HG02885 (cell line): ENCODE data around the gene NR3C1.

Source experiments
- ATAC-seq: cut with Tn5 transposase; IDR thresholded peaks from one replicate; pipeline ENCODE4 v1.9.1; 2021; ENCODE audit warnings: mild to moderate bottlenecking; ENCODE audit not compliant: unreplicated experiment, poor library complexity

The NR3C1 gene

GRCh38 chr5:143373076-143373475 is 30.4 kb downstream of the NR3C1 start:
- ATAC-seq = no peak

GRCh38 chr5:143372187-143372829 is 31.2 kb downstream of the NR3C1 start:
- ATAC-seq = no peak

GRCh38 chr5:143370440-143370839 is 33.0 kb downstream of the NR3C1 start:
- ATAC-seq = no peak

GRCh38 chr5:143364061-143364460 is 39.4 kb downstream of the NR3C1 start:
- no peak for ATAC-seq

GRCh38 chr5:143362664-143363227 is 40.7 kb downstream of the NR3C1 start:
- no peak for ATAC-seq

- no peak for ATAC-seq
These were observed 42.0 kb downstream of the NR3C1 start for GRCh38 chr5:143361438-143361837.

GRCh38 chr5:143360755-143361154 is 42.7 kb downstream of the NR3C1 start:
- ATAC-seq = no peak

GRCh38 chr5:143359869-143360268 is 43.6 kb downstream of the NR3C1 start:
- ATAC-seq = peak; percentile 60

GRCh38 chr5:143356855-143357583 is 46.5 kb downstream of the NR3C1 start:
- ATAC-seq = no peak

- ATAC-seq = no peak
These were observed 47.8 kb downstream of the NR3C1 start for GRCh38 chr5:143355710-143356109.

- peak; percentile 42 for ATAC-seq
These were observed 49.5 kb downstream of the NR3C1 start for GRCh38 chr5:143354025-143354424.

GRCh38 chr5:143352691-143353090 is 50.8 kb downstream of the NR3C1 start:
- peak; percentile 35 for ATAC-seq

- peak; percentile 47 for ATAC-seq
These were observed 52.5 kb downstream of the NR3C1 start for GRCh38 chr5:143350751-143351602.

GRCh38 chr5:143350341-143350740 is 53.1 kb downstream of the NR3C1 start:
- ATAC-seq = no peak

GRCh38 chr5:143349177-143349576 is 54.3 kb downstream of the NR3C1 start:
- no peak for ATAC-seq

- no peak for ATAC-seq
These were observed 55.7 kb downstream of the NR3C1 start for GRCh38 chr5:143347698-143348344.

GRCh38 chr5:143347046-143347445 is 56.4 kb downstream of the NR3C1 start:
- no peak for ATAC-seq

GRCh38 chr5:143345671-143346440 is 57.6 kb downstream of the NR3C1 start:
- ATAC-seq = no peak

GRCh38 chr5:143343042-143343441 is 60.4 kb downstream of the NR3C1 start:
- no peak for ATAC-seq

- ATAC-seq = no peak
These were observed 60.9 kb downstream of the NR3C1 start for GRCh38 chr5:143342607-143343006.
